ENCODE measurements around the gene LCN2. TPM values are rescaled to one million over a fixed set of nuclear protein-coding genes. Genes with fewer than 3 reads are reported as not detected.
A peak's percentile ranks its signal among the peaks of the same experiment; 100 is the strongest.

The LCN2 gene
- total and polyA plus RNA-seq, 9 of the 15 experiments (the other 6 are each of a cell fraction or from before 2014, with no cell fraction given) = 0.10 to 1.2 (median 0.44) TPM; not detected in 1

DNA sequence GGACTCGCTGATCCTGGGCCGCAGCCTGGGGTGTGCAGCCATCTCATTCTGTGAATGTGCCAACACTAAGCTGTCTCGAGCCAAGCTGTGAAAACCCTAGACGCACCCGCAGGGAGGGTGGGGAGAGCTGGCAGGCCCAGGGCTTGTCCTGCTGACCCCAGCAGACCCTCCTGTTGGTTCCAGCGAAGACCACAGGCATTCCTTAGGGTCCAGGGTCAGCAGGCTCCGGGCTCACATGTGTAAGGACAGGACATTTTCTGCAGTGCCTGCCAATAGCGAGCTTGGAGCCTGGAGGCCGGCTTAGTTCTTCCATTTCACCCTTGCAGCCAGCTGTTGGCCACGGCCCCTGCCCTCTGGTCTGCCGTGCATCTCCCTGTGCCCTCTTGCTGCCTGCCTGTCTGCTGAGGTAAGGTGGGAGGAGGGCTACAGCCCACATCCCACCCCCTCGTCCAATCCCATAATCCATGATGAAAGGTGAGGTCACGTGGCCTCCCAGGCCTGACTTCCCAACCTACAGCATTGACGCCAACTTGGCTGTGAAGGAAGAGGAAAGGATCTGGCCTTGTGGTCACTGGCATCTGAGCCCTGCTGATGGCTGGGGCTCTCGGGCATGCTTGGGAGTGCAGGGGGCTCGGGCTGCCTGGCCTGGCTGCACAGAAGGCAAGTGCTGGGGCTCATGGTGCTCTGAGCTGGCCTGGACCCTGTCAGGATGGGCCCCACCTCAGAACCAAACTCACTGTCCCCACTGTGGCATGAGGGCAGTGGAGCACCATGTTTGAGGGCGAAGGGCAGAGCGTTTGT is 41.6 kb upstream of the LCN2 start (continued):
- TF ChIP-seq BCLAF1 (IDR thresholded peaks at IDR 0.05; ENCODE audit: borderline replicate concordance in 1 of 2, control insufficient read depth in 1 of 2, low read depth in 2 of 2, low read length in 1 of 2) = no peak
- TF ChIP-seq HMGN3 (IDR thresholded peaks at IDR 0.05; ENCODE audit: borderline replicate concordance, extremely low read depth, insufficient read length, low read depth, low read length) = peak; percentile 2
- TF ChIP-seq MTA2 (IDR thresholded peaks at IDR 0.05; ENCODE audit: low read depth) = no peak
- no peak for TF ChIP-seq PHF8 (IDR thresholded peaks at IDR 0.05; ENCODE audit: borderline replicate concordance, low read length)
- no peak for TF ChIP-seq IRF2 (CRISPR knock-in tag; IDR thresholded peaks at IDR 0.05)
- TF ChIP-seq, protein P1, sequence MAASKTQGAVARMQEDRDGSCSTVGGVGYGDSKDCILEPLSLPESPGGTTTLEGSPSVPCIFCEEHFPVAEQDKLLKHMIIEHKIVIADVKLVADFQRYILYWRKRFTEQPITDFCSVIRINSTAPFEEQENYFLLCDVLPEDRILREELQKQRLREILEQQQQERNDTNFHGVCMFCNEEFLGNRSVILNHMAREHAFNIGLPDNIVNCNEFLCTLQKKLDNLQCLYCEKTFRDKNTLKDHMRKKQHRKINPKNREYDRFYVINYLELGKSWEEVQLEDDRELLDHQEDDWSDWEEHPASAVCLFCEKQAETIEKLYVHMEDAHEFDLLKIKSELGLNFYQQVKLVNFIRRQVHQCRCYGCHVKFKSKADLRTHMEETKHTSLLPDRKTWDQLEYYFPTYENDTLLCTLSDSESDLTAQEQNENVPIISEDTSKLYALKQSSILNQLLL (CRISPR knock-in tag; IDR thresholded peaks at IDR 0.05; ENCODE audit: borderline replicate concordance) = no peak
- TF ChIP-seq RREB1 (CRISPR knock-in tag; IDR thresholded peaks at IDR 0.05) = no peak
- no peak for TF ChIP-seq SMARCB1 (IDR thresholded peaks at IDR 0.05; ENCODE audit: insufficient read length, low read depth)
- TF ChIP-seq ZNF431 (CRISPR knock-in tag; IDR thresholded peaks at IDR 0.05) = no peak; the same call in 1 of the 2 replicates
- TF ChIP-seq SUPT5H (IDR thresholded peaks at IDR 0.05) = peak; percentile 64
- peak; percentile 55; the same call in 1 of the 2 replicates for TF ChIP-seq POLR2AphosphoS2 (IDR thresholded peaks at IDR 0.05; ENCODE audit: low read length)
- no peak for TF ChIP-seq STAT5B (CRISPR knock-in tag; IDR thresholded peaks at IDR 0.05)
- TF ChIP-seq, protein P2, sequence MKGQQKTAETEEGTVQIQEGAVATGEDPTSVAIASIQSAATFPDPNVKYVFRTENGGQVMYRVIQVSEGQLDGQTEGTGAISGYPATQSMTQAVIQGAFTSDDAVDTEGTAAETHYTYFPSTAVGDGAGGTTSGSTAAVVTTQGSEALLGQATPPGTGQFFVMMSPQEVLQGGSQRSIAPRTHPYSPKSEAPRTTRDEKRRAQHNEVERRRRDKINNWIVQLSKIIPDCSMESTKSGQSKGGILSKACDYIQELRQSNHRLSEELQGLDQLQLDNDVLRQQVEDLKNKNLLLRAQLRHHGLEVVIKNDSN (CRISPR knock-in tag; IDR thresholded peaks at IDR 0.05) = peak; percentile 37; the same call in 1 of the 2 replicates
- TF ChIP-seq ETV1 (tag; conservative IDR thresholded peaks at IDR 0.05; ENCODE audit: low read depth) = no peak
- peak; percentile 56 for TF ChIP-seq RBFOX2 (IDR thresholded peaks at IDR 0.05; ENCODE audit: low read depth, low read length)
- TF ChIP-seq FUS (optimal IDR thresholded peaks at IDR 0.05; ENCODE audit: low read depth, low read length) = no peak
